Subcutaneous preadipocyte (primary cell): Measurements from ENCODE around the gene HK2. TPM values are rescaled to one million over a fixed set of nuclear protein-coding genes. Genes with fewer than 3 reads are reported as not detected.

Experiments used
- total RNA-seq: library from RNA; depleted of rRNA; stranded (reverse); fragments of >200 nt; gene quantifications from 2 replicates; pipeline ENCODE4 v1.2.3, GENCODE V29; 2012

Gene HK2
- total RNA-seq = 21.3 and 27.4 TPM in 2 replicates

GRCh38 chr2:74833418-74834233 is at the start of gene HK2:
TSS of gene HK2 (plus strand) at chr2:74834127. CDS start at chr2:74834581, 454 bp downstream.

Other genes with a start within 250 kb of the HK2 start
- not detected in 2 replicates for gene M1AP, start 185.8 kb upstream of the HK2 start, total RNA-seq
- gene SEMA4F, start 179.9 kb upstream of the HK2 start, total RNA-seq = 2.9 and 3.3 TPM in 2 replicates
- 14.9 and 16.9 TPM in 2 replicates for gene POLE4, start 124.5 kb downstream of the HK2 start, total RNA-seq